ENCODE data around the gene MPP1.

DNA sequence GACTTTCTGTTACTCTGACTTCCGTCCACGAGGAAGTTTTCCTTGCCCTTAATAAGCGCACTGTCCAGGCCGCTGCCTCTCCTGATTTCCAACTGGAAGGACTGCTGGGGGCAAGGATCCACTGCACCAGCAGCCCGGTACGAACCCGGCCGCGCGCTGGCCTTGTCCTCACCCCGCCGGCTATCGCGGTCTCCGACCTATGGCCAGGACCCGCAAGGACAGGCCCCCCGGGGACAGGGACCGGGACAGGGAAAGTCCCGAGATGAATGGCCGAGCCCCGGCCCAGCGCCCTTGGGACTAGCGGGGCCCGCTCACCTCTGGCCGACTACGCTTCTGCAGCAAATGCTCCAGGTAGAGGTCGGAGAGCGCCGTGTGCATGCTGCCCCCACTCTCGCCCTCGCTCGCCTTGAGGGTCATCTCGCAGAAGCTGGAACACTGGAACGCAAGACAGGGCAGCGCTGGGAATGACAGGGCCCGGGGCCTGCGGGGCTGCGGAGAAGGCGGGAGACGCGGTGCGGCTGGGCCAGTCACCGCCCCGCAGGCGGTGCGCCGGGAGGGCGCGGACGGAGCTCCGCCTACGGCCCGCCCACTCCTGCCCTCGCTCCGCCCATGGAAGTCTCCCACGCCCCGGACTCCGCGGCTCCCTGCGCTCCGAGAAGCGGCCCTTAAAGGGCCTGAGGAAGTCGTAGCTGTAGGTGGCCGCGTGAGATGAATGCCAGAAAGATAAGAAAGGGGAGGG is at the start of gene MPP1:
- TF ChIP-seq ELF4 (IDR thresholded peaks at IDR 0.05) (no peak), FOXM1 (IDR thresholded peaks at IDR 0.05; ENCODE audit: borderline replicate concordance) (no peak), SP1 (IDR thresholded peaks at IDR 0.05) (no peak), ARNT (IDR thresholded peaks at IDR 0.05) (no peak), FOXA1 (IDR thresholded peaks at IDR 0.05) (no peak)
- TF ChIP-seq, protein P1, sequence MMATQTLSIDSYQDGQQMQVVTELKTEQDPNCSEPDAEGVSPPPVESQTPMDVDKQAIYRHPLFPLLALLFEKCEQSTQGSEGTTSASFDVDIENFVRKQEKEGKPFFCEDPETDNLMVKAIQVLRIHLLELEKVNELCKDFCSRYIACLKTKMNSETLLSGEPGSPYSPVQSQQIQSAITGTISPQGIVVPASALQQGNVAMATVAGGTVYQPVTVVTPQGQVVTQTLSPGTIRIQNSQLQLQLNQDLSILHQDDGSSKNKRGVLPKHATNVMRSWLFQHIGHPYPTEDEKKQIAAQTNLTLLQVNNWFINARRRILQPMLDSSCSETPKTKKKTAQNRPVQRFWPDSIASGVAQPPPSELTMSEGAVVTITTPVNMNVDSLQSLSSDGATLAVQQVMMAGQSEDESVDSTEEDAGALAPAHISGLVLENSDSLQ (IDR thresholded peaks at IDR 0.05): peak; percentile 95

Data from HEK293T (cell line).